H9 (cell line): ENCODE data around the gene WNT7B. TPM values are rescaled to one million over a fixed set of nuclear protein-coding genes. Genes with fewer than 3 reads are reported as not detected.
A peak's percentile ranks its signal among the peaks of the same experiment; 100 is the strongest.

Source experiments
- DNase-seq: peaks from one replicate; pipeline ENCODE4 v3.0.0-alpha.2; 2017
- H2AFZ ChIP-seq: one replicate; pipeline ENCODE4 v1.6.1; 2013; ENCODE audit warnings: mild to moderate bottlenecking, low read length, control low read depth, moderate library complexity
- H2AK5ac ChIP-seq: 2 replicates; pipeline ENCODE4 v1.6.1; 2013; ENCODE audit warnings: low read length, control low read depth, mixed read lengths; ENCODE audit not compliant: insufficient read length
- H2BK120ac ChIP-seq: one replicate; pipeline ENCODE4 v1.6.1; 2013; ENCODE audit warnings: low read depth, mild to moderate bottlenecking, low read length, control low read depth, inconsistent platforms; ENCODE audit not compliant: poor library complexity, severe bottlenecking
- H2BK12ac ChIP-seq: 2 replicates; pipeline ENCODE4 v1.6.1; 2013; ENCODE audit warnings: low read length, control low read depth, mixed read lengths, low read depth; ENCODE audit not compliant: insufficient read length
- H2BK15ac ChIP-seq: 2 replicates; pipeline ENCODE4 v1.6.1; 2013; ENCODE audit warnings: low read depth, low read length, control low read depth
- H2BK20ac ChIP-seq: one replicate; pipeline ENCODE4 v1.6.1; 2013; ENCODE audit warnings: low read depth, mild to moderate bottlenecking, low read length, control low read depth, inconsistent platforms; ENCODE audit not compliant: poor library complexity, severe bottlenecking
- H2BK5ac ChIP-seq: 2 replicates; pipeline ENCODE4 v1.6.1; 2013; ENCODE audit warnings: low read length, control low read depth, mixed read lengths; ENCODE audit not compliant: insufficient read length
- H3K14ac ChIP-seq: 2 replicates; pipeline ENCODE4 v1.6.1; 2013; ENCODE audit warnings: low read length, control low read depth; ENCODE audit not compliant: insufficient read depth
- H3K18ac ChIP-seq: 2 replicates; pipeline ENCODE4 v1.6.1; 2013; ENCODE audit warnings: low read depth, mild to moderate bottlenecking, mixed read lengths, low read length, control low read depth; ENCODE audit not compliant: insufficient read length
- H3K23ac ChIP-seq: 2 replicates; pipeline ENCODE4 v1.6.1; 2013; ENCODE audit warnings: low read length, control low read depth, mixed read lengths, low read depth; ENCODE audit not compliant: insufficient read length
- H3K23me2 ChIP-seq: 2 replicates; pipeline ENCODE4 v1.6.1; 2013; ENCODE audit warnings: low read depth, mild to moderate bottlenecking, mixed read lengths, low read length, control low read depth; ENCODE audit not compliant: insufficient read length, poor library complexity, severe bottlenecking
- H3K27ac ChIP-seq: 2 replicates; pipeline ENCODE4 v1.5.1; 2013; ENCODE audit warnings: low read length, control low read depth, mixed read lengths, low read depth; ENCODE audit not compliant: insufficient read length
- H3K27me3 ChIP-seq: 2 replicates; pipeline ENCODE4 v1.6.1; 2013; ENCODE audit warnings: low read length, control low read depth, inconsistent platforms; ENCODE audit not compliant: insufficient read depth
- H3K4ac ChIP-seq: 2 replicates; pipeline ENCODE4 v1.6.1; 2013; ENCODE audit warnings: low read depth, mild to moderate bottlenecking, control low read depth, inconsistent platforms, low read length, moderate library complexity
- H3K4me1 ChIP-seq: 2 replicates; pipeline ENCODE4 v1.6.1; 2013; ENCODE audit warnings: low read length, control low read depth, inconsistent platforms; ENCODE audit not compliant: insufficient read depth
- H3K4me2 ChIP-seq: 2 replicates; pipeline ENCODE4 v1.6.1; 2013; ENCODE audit warnings: low read length, control low read depth, mixed read lengths; ENCODE audit not compliant: insufficient read length, insufficient read depth
- H3K56ac ChIP-seq: 2 replicates; pipeline ENCODE4 v1.6.1; 2013; ENCODE audit warnings: low read depth, mild to moderate bottlenecking, mixed read lengths, low read length, control low read depth; ENCODE audit not compliant: insufficient read length
- H3K79me1 ChIP-seq: 2 replicates; pipeline ENCODE4 v1.6.1; 2013; ENCODE audit warnings: low read depth, mild to moderate bottlenecking, moderate library complexity, low read length, control low read depth, inconsistent platforms; ENCODE audit not compliant: insufficient read depth, poor library complexity, severe bottlenecking
- H3K79me2 ChIP-seq: 2 replicates; pipeline ENCODE4 v1.6.1; 2013; ENCODE audit warnings: low read length, control low read depth, inconsistent platforms; ENCODE audit not compliant: insufficient read depth
- H3K9ac ChIP-seq: 2 replicates; pipeline ENCODE4 v1.6.1; 2013; ENCODE audit warnings: low read length, control low read depth, mixed read lengths; ENCODE audit not compliant: insufficient read length; ENCODE audit errors: extremely low read depth
- H3K9me3 ChIP-seq: one replicate; pipeline ENCODE4 v1.6.1; 2013; ENCODE audit warnings: low read depth, low read length, inconsistent platforms; ENCODE audit not compliant: control insufficient read depth
- H3T11ph ChIP-seq: one replicate; pipeline ENCODE4 v1.6.1; 2013; ENCODE audit warnings: mild to moderate bottlenecking, low read length, control low read depth, inconsistent platforms
- H4K20me1 ChIP-seq: one replicate; pipeline ENCODE4 v1.6.1; 2013; ENCODE audit not compliant: control insufficient read depth, insufficient read length, insufficient read depth
- H4K5ac ChIP-seq: 2 replicates; pipeline ENCODE4 v1.6.1; 2013; ENCODE audit warnings: low read depth, mild to moderate bottlenecking, mixed read lengths, low read length, control low read depth; ENCODE audit not compliant: insufficient read length
- H4K8ac ChIP-seq: replicated peaks from 2 replicates; pipeline ENCODE4 v1.6.1; 2013; ENCODE audit warnings: low read length, control low read depth, mixed read lengths, low read depth; ENCODE audit not compliant: insufficient read length
- H4K91ac ChIP-seq: 2 replicates; pipeline ENCODE4 v1.6.1; 2013; ENCODE audit warnings: low read depth, mild to moderate bottlenecking, moderate library complexity, mixed read lengths, low read length, control low read depth; ENCODE audit not compliant: insufficient read length
- H3K27ac Mint-ChIP-seq, 3 experiments: 2 replicates in 2 of 3; 3 replicates in 1 of 3; pipeline ENCODE4 v1.8.0; 2020 to 2021; ENCODE audit warnings: mixed read lengths in 3 of 3, mild to moderate bottlenecking in 1 of 3, moderate library complexity in 1 of 3
- H3K27me3 Mint-ChIP-seq: 2 replicates; pipeline ENCODE4 v1.8.0; 2021; ENCODE audit warnings: low read depth, mild to moderate bottlenecking, moderate library complexity, mixed read lengths
- H3K36me3 Mint-ChIP-seq, 3 experiments: 2 replicates in 2 of 3; 3 replicates in 1 of 3; pipeline ENCODE4 v1.8.0; 2020 to 2021; ENCODE audit warnings: low read depth in 3 of 3, mixed read lengths in 3 of 3; ENCODE audit not compliant: insufficient read depth in 1 of 3
- H3K4me1 Mint-ChIP-seq, 2 experiments: 2 replicates each; pipeline ENCODE4 v1.8.0; 2020; ENCODE audit warnings: mixed read lengths in 2 of 2
- H3K4me3 Mint-ChIP-seq, 2 experiments: 2 replicates in 1 of 2; 3 replicates in 1 of 2; pipeline ENCODE4 v1.8.0; 2020 to 2021; ENCODE audit warnings: mild to moderate bottlenecking in 2 of 2, mixed read lengths in 2 of 2, moderate library complexity in 1 of 2
- H3K9me3 Mint-ChIP-seq, 2 experiments: 2 replicates in 1 of 2; 3 replicates in 1 of 2; pipeline ENCODE4 v1.8.0; 2020; ENCODE audit warnings: mild to moderate bottlenecking in 2 of 2, mixed read lengths in 2 of 2, moderate library complexity in 1 of 2
- CTCF ChIP-seq: fragments of 200-600 bp; sonication (generic); conservative IDR thresholded peaks from 3 replicates; pipeline ENCODE4 v1.8.0; 2021; ENCODE audit warnings: antibody characterized with exemption, mild to moderate bottlenecking
- WGBS: extraction: QIAGEN DNeasy Blood & Tissue Kit; methylation state at CpG from one replicate; pipeline ENCODE4 v1.1.7; 2013; ENCODE audit warnings: missing lambda C conversion rate, low lambda C conversion rate, mixed read lengths; ENCODE audit not compliant: insufficient read length; ENCODE audit errors: extremely low coverage; 5-methylcytosine and 5-hydroxymethylcytosine counted together
- total RNA-seq: library from RNA; stranded (reverse); gene quantifications from 2 replicates; pipeline ENCODE4 v1.2.1, GENCODE V29; 2021

The WNT7B gene
- total RNA-seq, 1 experiment from 2014 or later, result 0.09 TPM

- Mint-ChIP-seq H3K27ac (peak overlapping the region in 1 of 3 experiments; percentile 44; a peak in 2 of 7 replicates), H3K36me3 (no peaks in the 10 kb centered on the region), H3K9me3 (no peaks in the 10 kb centered on the region; a peak in 1 of 5 replicates), H3K27me3 (peaks cover 17% of the 10 kb centered on the region), H3K4me3 (no peak overlapping the region), H3K4me1 (peaks cover 0 to 3% of the 10 kb centered on the region in 2 experiments; a peak in 1 of 4 replicates)
- no peak overlapping the region for H3T11ph ChIP-seq
- no peak overlapping the region for H3K14ac ChIP-seq
- H4K20me1 ChIP-seq, result no peaks in the 10 kb centered on the region
- no peak overlapping the region for H3K4me2 ChIP-seq
- H2BK120ac ChIP-seq, result no peak overlapping the region
- H2BK20ac ChIP-seq, result no peak overlapping the region
- no peak overlapping the region for H4K5ac ChIP-seq
- no peak overlapping the region for H3K9ac ChIP-seq
- no CpG with 5 or more reads among the region's 6 CpGs for WGBS
- H3K18ac ChIP-seq, result no peak overlapping the region
- H3K23ac ChIP-seq, result no peak overlapping the region
- no peak for TF ChIP-seq CTCF
- H2BK12ac ChIP-seq, result no peak overlapping the region
- H3K27ac ChIP-seq, result no peak overlapping the region
- H4K8ac ChIP-seq, result no peak overlapping the region
- H2BK15ac ChIP-seq, result no peak overlapping the region
- H3K9me3 ChIP-seq, result no peaks in the 10 kb centered on the region
- H3K27me3 ChIP-seq, result no peaks in the 10 kb centered on the region
- no peaks in the 10 kb centered on the region for H3K79me1 ChIP-seq
- no peak overlapping the region for H2AFZ ChIP-seq
- no peak for DNase-seq
- H3K23me2 ChIP-seq, result no peaks in the 10 kb centered on the region
- no peak overlapping the region for H3K56ac ChIP-seq
- H3K4me1 ChIP-seq, result no peaks in the 10 kb centered on the region
- H4K91ac ChIP-seq, result no peak overlapping the region
- H2AK5ac ChIP-seq, result no peak overlapping the region
- no peak overlapping the region for H3K4ac ChIP-seq
- H2BK5ac ChIP-seq, result no peak overlapping the region
- H3K79me2 ChIP-seq, result no peaks in the 10 kb centered on the region
Measured at GRCh38 chr22:45932071-45932470, 44.9 kb downstream of the WNT7B start.
